Thymus (tissue), 11 donors: ENCODE measurements around the gene MEI1. TPM values are rescaled to one million over a fixed set of nuclear protein-coding genes. Genes with fewer than 3 reads are reported as not detected.
A peak's percentile ranks its signal among the peaks of the same experiment; 100 is the strongest.
"Not testable (repeated sequence)": the region's sequence is repeated elsewhere in the genome, so short reads cannot be mapped to it uniquely, and the experiment has no call there.

Experiments
- DNase-seq, 9 donors: peaks; one replicate each; pipeline ENCODE4 v3.0.0-alpha.2; 2013; ENCODE audit warnings: low spot score in 9 of 9, low read depth in 6 of 9, missing footprints in 1 of 9
- H3K27ac ChIP-seq, 2 donors: one replicate each; pipeline ENCODE4 v1.5.1; 2013; ENCODE audit warnings: control low read depth in 1 of 2, low read depth in 1 of 2, low read length in 1 of 2, mild to moderate bottlenecking in 1 of 2, moderate library complexity in 1 of 2
- H3K27me3 ChIP-seq, 2 donors: one replicate each; pipeline ENCODE4 v1.5.1; 2013; ENCODE audit warnings: low read length in 1 of 2; ENCODE audit not compliant: control insufficient read depth in 2 of 2, insufficient read depth in 1 of 2
- H3K36me3 ChIP-seq, 2 donors: one replicate each; pipeline ENCODE4 v1.5.1; 2013; ENCODE audit warnings: low read length in 1 of 2, mild to moderate bottlenecking in 1 of 2, moderate library complexity in 1 of 2; ENCODE audit not compliant: control insufficient read depth in 2 of 2, insufficient read depth in 2 of 2
- H3K4me1 ChIP-seq, 2 donors: one replicate each; pipeline ENCODE4 v1.5.1; 2013; ENCODE audit warnings: low read length in 2 of 2; ENCODE audit not compliant: control insufficient read depth in 2 of 2, insufficient read depth in 2 of 2
- H3K4me3 ChIP-seq, 2 donors: one replicate each; pipeline ENCODE4 v1.5.1; 2013; ENCODE audit warnings: low read length in 2 of 2, control low read depth in 1 of 2, mild to moderate bottlenecking in 1 of 2
- H3K9me3 ChIP-seq, 2 donors: one replicate each; pipeline ENCODE4 v1.5.1; 2013; ENCODE audit warnings: low read length in 1 of 2, mild to moderate bottlenecking in 1 of 2; ENCODE audit not compliant: control insufficient read depth in 2 of 2, insufficient read depth in 1 of 2
- WGBS: extraction: QIAGEN DNeasy Blood & Tissue Kit; methylation state at CpG from one replicate; pipeline ENCODE4 v1.1.7; 2013; 5-methylcytosine and 5-hydroxymethylcytosine counted together
- polyA plus RNA-seq: library from polyadenylated mRNA; stranded (reverse); fragments of 200-250 nt; gene quantifications from one replicate; pipeline ENCODE4 v1.2.3, GENCODE V29; 2013
- total RNA-seq: library from RNA; stranded (reverse); fragments of 120-200 nt; gene quantifications from one replicate; pipeline ENCODE4 v1.2.4, GENCODE V29; 2013
- donor health status: healthy.

Gene MEI1
- total and polyA plus RNA-seq, 2 donors = 9.2 to 14.7 TPM

- H3K27me3 ChIP-seq = no peaks in the 10 kb centered on the region
- peak within 1 kb of the TSS; percentile 87 to 91 for H3K4me3 ChIP-seq
- peaks cover 7 to 18% of the 10 kb centered on the region in 2 donors for H3K36me3 ChIP-seq
- DNase-seq = peak; percentile 86 to 99 (median 96)
- peaks cover 0 to 13% of the 10 kb centered on the region in 2 donors for H3K9me3 ChIP-seq
- peaks cover 14 to 23% of the 10 kb centered on the region in 2 donors for H3K4me1 ChIP-seq
- H3K27ac ChIP-seq = peak within 1 kb of the TSS; percentile 93 to 95
- WGBS = under 1% methylated on average over 75 of the region's 75 CpGs
Measured at GRCh38 chr22:41832553-41833368, 133.5 kb downstream of the MEI1 start, which contains the start of gene SREBF2. TSS of gene SREBF2 (plus strand) at chr22:41833105. CDS start at chr22:41833271, 166 bp downstream.

- under 1% methylated on average over 86 of the region's 86 CpGs for WGBS
- Histone ChIP-seq H3K27me3 (no peaks in the 10 kb centered on the region), H3K4me3 (peak overlapping the region; percentile 87 to 91), H3K36me3 (peaks cover 7 to 21% of the 10 kb centered on the region in 2 donors), H3K27ac (peak overlapping the region; percentile 89 to 91), H3K4me1 (peaks cover 14 to 23% of the 10 kb centered on the region in 2 donors), H3K9me3 (peaks cover 0 to 13% of the 10 kb centered on the region in 2 donors)
- DNase-seq = peak in 5 of 9 donors; percentile 19 to 66 (median 43)
Measured at GRCh38 chr22:41833369-41834004, 134.2 kb downstream of the MEI1 start.

- Histone ChIP-seq H3K36me3 (peaks cover 7 to 26% of the 10 kb centered on the region in 2 donors), H3K4me3 (peak overlapping the region; percentile 87 to 91), H3K27ac (peak overlapping the region; percentile 53 to 89), H3K27me3 (no peaks in the 10 kb centered on the region), H3K9me3 (peaks cover 0 to 13% of the 10 kb centered on the region in 2 donors), H3K4me1 (peaks cover 14 to 23% of the 10 kb centered on the region in 2 donors)
- whole genome bisulfite sequencing = 21% methylated on average over 14 of the region's 14 CpGs
- DNase-seq = peak in 3 of 9 donors; percentile 21 to 56 (median 28)
Measured at GRCh38 chr22:41834005-41834944, 135.0 kb downstream of the MEI1 start.

GRCh38 chr22:41835462-41835861 is 136.2 kb downstream of the MEI1 start:
- not testable (repeated sequence) for H3K27me3 ChIP-seq
- peaks cover 14 to 23% of the 10 kb centered on the region in 2 donors for H3K4me1 ChIP-seq

GRCh38 chr22:41836551-41836950 is 137.2 kb downstream of the MEI1 start:
- H3K27ac ChIP-seq = no peak overlapping the region
- H3K4me1 ChIP-seq = peaks cover 14 to 17% of the 10 kb centered on the region in 2 donors

More at GRCh38 chr22:41835462-41835861, 136.2 kb downstream of the MEI1 start:
- DNase-seq, H3K9me3 ChIP-seq, H3K4me3 ChIP-seq, H3K27ac ChIP-seq: not testable (repeated sequence)
- 97% methylated on average over 8 of the region's 8 CpGs for WGBS
- peaks cover 7 to 33% of the 10 kb centered on the region in 2 donors for H3K36me3 ChIP-seq

GRCh38 chr22:41838842-41839618 is 139.7 kb downstream of the MEI1 start:
- Histone ChIP-seq H3K36me3 (peaks cover 14 to 62% of the 10 kb centered on the region in 2 donors), H3K27ac (no peak overlapping the region), H3K27me3 (no peaks in the 10 kb centered on the region), H3K4me1 (peaks cover 7 to 11% of the 10 kb centered on the region in 2 donors), H3K4me3 (no peak overlapping the region), H3K9me3 (no peaks in the 10 kb centered on the region)
- whole genome bisulfite sequencing = 98% methylated on average over 1 of the region's 1 CpG
- DNase-seq = no peak

More at GRCh38 chr22:41836551-41836950, 137.2 kb downstream of the MEI1 start:
- 98% methylated on average over 2 of the region's 2 CpGs for WGBS
- Histone ChIP-seq H3K4me3 (no peak overlapping the region), H3K27me3 (no peaks in the 10 kb centered on the region), H3K9me3 (peaks cover 0 to 3% of the 10 kb centered on the region in 2 donors), H3K36me3 (peaks cover 14 to 44% of the 10 kb centered on the region in 2 donors)
- no peak for DNase-seq

GRCh38 chr22:41840216-41840615 is 140.9 kb downstream of the MEI1 start:
- peaks cover 0 to 9% of the 10 kb centered on the region in 2 donors for H3K4me1 ChIP-seq
- no peaks in the 10 kb centered on the region for H3K9me3 ChIP-seq
- no peak for DNase-seq
- no peak overlapping the region for H3K4me3 ChIP-seq
- H3K27ac ChIP-seq = no peak overlapping the region
- H3K36me3 ChIP-seq = peaks cover 14 to 66% of the 10 kb centered on the region in 2 donors
- 97% methylated on average over 5 of the region's 5 CpGs for WGBS
- H3K27me3 ChIP-seq = no peaks in the 10 kb centered on the region
